ENCODE measurements around the gene TEAD1.

DNA sequence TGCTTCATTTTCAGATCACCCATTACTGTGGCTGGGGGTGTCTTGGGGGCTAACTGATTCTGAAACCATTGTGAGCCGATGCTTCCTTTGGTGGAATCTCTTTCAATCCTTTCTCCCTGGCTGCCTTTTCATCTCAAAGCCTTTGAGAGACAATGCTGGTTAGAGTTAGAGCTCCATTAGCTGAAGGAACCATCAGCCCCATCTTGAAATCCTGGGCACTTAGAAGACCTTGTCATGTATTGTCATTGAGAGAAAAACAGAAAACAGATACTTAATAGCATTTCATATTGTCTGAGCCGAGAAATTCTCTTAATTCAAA, 6.7 kb downstream of the TEAD1 start:
- TF ChIP-seq, protein P1, sequence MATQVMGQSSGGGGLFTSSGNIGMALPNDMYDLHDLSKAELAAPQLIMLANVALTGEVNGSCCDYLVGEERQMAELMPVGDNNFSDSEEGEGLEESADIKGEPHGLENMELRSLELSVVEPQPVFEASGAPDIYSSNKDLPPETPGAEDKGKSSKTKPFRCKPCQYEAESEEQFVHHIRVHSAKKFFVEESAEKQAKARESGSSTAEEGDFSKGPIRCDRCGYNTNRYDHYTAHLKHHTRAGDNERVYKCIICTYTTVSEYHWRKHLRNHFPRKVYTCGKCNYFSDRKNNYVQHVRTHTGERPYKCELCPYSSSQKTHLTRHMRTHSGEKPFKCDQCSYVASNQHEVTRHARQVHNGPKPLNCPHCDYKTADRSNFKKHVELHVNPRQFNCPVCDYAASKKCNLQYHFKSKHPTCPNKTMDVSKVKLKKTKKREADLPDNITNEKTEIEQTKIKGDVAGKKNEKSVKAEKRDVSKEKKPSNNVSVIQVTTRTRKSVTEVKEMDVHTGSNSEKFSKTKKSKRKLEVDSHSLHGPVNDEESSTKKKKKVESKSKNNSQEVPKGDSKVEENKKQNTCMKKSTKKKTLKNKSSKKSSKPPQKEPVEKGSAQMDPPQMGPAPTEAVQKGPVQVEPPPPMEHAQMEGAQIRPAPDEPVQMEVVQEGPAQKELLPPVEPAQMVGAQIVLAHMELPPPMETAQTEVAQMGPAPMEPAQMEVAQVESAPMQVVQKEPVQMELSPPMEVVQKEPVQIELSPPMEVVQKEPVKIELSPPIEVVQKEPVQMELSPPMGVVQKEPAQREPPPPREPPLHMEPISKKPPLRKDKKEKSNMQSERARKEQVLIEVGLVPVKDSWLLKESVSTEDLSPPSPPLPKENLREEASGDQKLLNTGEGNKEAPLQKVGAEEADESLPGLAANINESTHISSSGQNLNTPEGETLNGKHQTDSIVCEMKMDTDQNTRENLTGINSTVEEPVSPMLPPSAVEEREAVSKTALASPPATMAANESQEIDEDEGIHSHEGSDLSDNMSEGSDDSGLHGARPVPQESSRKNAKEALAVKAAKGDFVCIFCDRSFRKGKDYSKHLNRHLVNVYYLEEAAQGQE (IDR thresholded peaks at IDR 0.05) = no peak
- TF ChIP-seq NFE2L2 (conservative IDR thresholded peaks at IDR 0.05; ENCODE audit: low read length) (no peak), POLR2A (IDR thresholded peaks at IDR 0.05; ENCODE audit: low read length) (no peak), EHMT2 (IDR thresholded peaks at IDR 0.05; ENCODE audit: low read depth) (no peak), ZFP36 (IDR thresholded peaks at IDR 0.05; ENCODE audit: borderline replicate concordance, partially characterized antibody) (no peak), HOXA7 (CRISPR knock-in tag; IDR thresholded peaks at IDR 0.05) (no peak), SMC3 (IDR thresholded peaks at IDR 0.05) (no peak)
- TF ChIP-seq, protein P2, sequence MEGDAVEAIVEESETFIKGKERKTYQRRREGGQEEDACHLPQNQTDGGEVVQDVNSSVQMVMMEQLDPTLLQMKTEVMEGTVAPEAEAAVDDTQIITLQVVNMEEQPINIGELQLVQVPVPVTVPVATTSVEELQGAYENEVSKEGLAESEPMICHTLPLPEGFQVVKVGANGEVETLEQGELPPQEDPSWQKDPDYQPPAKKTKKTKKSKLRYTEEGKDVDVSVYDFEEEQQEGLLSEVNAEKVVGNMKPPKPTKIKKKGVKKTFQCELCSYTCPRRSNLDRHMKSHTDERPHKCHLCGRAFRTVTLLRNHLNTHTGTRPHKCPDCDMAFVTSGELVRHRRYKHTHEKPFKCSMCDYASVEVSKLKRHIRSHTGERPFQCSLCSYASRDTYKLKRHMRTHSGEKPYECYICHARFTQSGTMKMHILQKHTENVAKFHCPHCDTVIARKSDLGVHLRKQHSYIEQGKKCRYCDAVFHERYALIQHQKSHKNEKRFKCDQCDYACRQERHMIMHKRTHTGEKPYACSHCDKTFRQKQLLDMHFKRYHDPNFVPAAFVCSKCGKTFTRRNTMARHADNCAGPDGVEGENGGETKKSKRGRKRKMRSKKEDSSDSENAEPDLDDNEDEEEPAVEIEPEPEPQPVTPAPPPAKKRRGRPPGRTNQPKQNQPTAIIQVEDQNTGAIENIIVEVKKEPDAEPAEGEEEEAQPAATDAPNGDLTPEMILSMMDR (IDR thresholded peaks at IDR 0.05) = no peak
- TF ChIP-seq, protein P3, sequence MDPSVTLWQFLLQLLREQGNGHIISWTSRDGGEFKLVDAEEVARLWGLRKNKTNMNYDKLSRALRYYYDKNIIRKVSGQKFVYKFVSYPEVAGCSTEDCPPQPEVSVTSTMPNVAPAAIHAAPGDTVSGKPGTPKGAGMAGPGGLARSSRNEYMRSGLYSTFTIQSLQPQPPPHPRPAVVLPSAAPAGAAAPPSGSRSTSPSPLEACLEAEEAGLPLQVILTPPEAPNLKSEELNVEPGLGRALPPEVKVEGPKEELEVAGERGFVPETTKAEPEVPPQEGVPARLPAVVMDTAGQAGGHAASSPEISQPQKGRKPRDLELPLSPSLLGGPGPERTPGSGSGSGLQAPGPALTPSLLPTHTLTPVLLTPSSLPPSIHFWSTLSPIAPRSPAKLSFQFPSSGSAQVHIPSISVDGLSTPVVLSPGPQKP (IDR thresholded peaks at IDR 0.05; ENCODE audit: low read depth, low read length) = no peak

Measured in A549 (cell line).